HepG2 (cell line): Measurements from ENCODE around the gene TXNDC9. TPM values are rescaled to one million over a fixed set of nuclear protein-coding genes. Genes with fewer than 3 reads are reported as not detected.

Experiments
- AHR ChIP-seq: IDR thresholded peaks from 2 replicates; pipeline ENCODE4 v1.6.1; 2018; ENCODE audit warnings: missing genetic modification reagents, missing compliant biosample characterization
- ATF7 ChIP-seq, 2 experiments: fragments of 450-650 bp in 1 of 2; sonication (generic) in 1 of 2; formaldehyde crosslinking in 1 of 2; IDR thresholded peaks; 2 replicates each; pipeline versions ENCODE4 v1.4.0 to v1.6.1; 2016 to 2020; ENCODE audit warnings: antibody characterized with exemption in 1 of 2, mild to moderate bottlenecking in 1 of 2, missing genetic modification reagents in 1 of 2
- ELF1 ChIP-seq: sonication (generic); formaldehyde crosslinking; IDR thresholded peaks from 2 replicates; pipeline ENCODE4 v1.4.0; 2020; ENCODE audit warnings: missing genetic modification reagents
- GATAD1 ChIP-seq: IDR thresholded peaks from 2 replicates; pipeline ENCODE4 v1.6.1; 2016; ENCODE audit warnings: missing genetic modification reagents, missing compliant biosample characterization
- HNF1B ChIP-seq: sonication (generic); formaldehyde crosslinking; IDR thresholded peaks from 2 replicates; pipeline ENCODE4 v1.5.1; 2020; ENCODE audit warnings: mild to moderate bottlenecking, moderate library complexity, missing genetic modification reagents
- JUNB ChIP-seq: sonication (generic); formaldehyde crosslinking; IDR thresholded peaks from 2 replicates; pipeline ENCODE4 v1.8.0; 2022; ENCODE audit warnings: missing genetic modification reagents, mild to moderate bottlenecking, borderline replicate concordance
- KLF16 ChIP-seq, 2 experiments: sonication (generic) in 1 of 2; formaldehyde crosslinking in 1 of 2; IDR thresholded peaks; 2 replicates each; pipeline versions ENCODE4 v1.6.1 to v1.8.0; 2016 to 2023; ENCODE audit warnings: missing genetic modification reagents in 2 of 2, missing compliant biosample characterization in 1 of 2
- NR2C2 ChIP-seq: sonication (generic); formaldehyde crosslinking; IDR thresholded peaks from 2 replicates; pipeline ENCODE4 v1.4.0; 2020; ENCODE audit warnings: missing genetic modification reagents, mild to moderate bottlenecking, moderate library complexity, borderline replicate concordance
- PHF8 ChIP-seq: sonication (generic); formaldehyde crosslinking; IDR thresholded peaks from 2 replicates; pipeline ENCODE4 v1.5.0; 2020; ENCODE audit warnings: missing genetic modification reagents
- RFX5 ChIP-seq: IDR thresholded peaks from 2 replicates; pipeline ENCODE4 v1.6.1; 2011; ENCODE audit warnings: low read depth, low read length, improper control_type of control experiment
- SALL2 ChIP-seq: sonication (generic); formaldehyde crosslinking; IDR thresholded peaks from 2 replicates; pipeline ENCODE4 v1.8.1; 2023; ENCODE audit warnings: mild to moderate bottlenecking, missing genetic modification reagents, inconsistent platforms
- SP5 ChIP-seq: IDR thresholded peaks from 2 replicates; pipeline ENCODE4 v1.6.1; 2016; ENCODE audit warnings: low read depth, borderline replicate concordance
- TEAD3 ChIP-seq: optimal IDR thresholded peaks from 2 replicates; pipeline ENCODE3; 2016; ENCODE audit warnings: borderline replicate concordance
- ZKSCAN5 ChIP-seq: sonication (generic); formaldehyde crosslinking; IDR thresholded peaks from 2 replicates; pipeline ENCODE4 v1.5.1; 2020; ENCODE audit warnings: mild to moderate bottlenecking, missing genetic modification reagents
- ZNF253 ChIP-seq: sonication (generic); formaldehyde crosslinking; IDR thresholded peaks from 2 replicates; pipeline ENCODE4 v1.8.0; 2022; ENCODE audit warnings: mild to moderate bottlenecking, missing genetic modification reagents, borderline replicate concordance
- ZNF296 ChIP-seq: sonication (generic); formaldehyde crosslinking; conservative IDR thresholded peaks from 2 replicates; pipeline ENCODE4 v1.5.0; 2020; ENCODE audit warnings: mild to moderate bottlenecking, missing genetic modification reagents
- ZNF34 ChIP-seq: sonication (generic); formaldehyde crosslinking; IDR thresholded peaks from 2 replicates; pipeline ENCODE4 v1.4.0; 2020; ENCODE audit warnings: mild to moderate bottlenecking, missing genetic modification reagents, borderline replicate concordance
- ZNF670 ChIP-seq: sonication (generic); formaldehyde crosslinking; IDR thresholded peaks from 2 replicates; pipeline ENCODE4 v1.8.0; 2022; ENCODE audit warnings: mild to moderate bottlenecking, missing genetic modification reagents, borderline replicate concordance
- ZNF746 ChIP-seq: sonication (generic); formaldehyde crosslinking; IDR thresholded peaks from 2 replicates; pipeline ENCODE4 v1.8.0; 2022; ENCODE audit warnings: mild to moderate bottlenecking, missing genetic modification reagents
- ZNF792 ChIP-seq: IDR thresholded peaks from 2 replicates; pipeline ENCODE4 v1.6.1; 2016
- ZSCAN30 ChIP-seq: sonication (generic); formaldehyde crosslinking; IDR thresholded peaks from 2 replicates; pipeline ENCODE4 v1.5.0; 2020; ENCODE audit warnings: mild to moderate bottlenecking, missing genetic modification reagents
- polyA plus RNA-seq, 8 experiments: library from polyadenylated mRNA; depleted of rRNA in 3 of 8; stranded (reverse) in 7 of 8; unstranded in 1 of 8; fragments of >200 nt; fragmentation: Illumina TruSeq in 4 of 8; extraction: Trizol in 4 of 8; gene quantifications; 2 replicates each; pipeline versions ENCODE4 v1.2.1 to v1.2.3, GENCODE V29; 2011 to 2016; ENCODE audit warnings: low read depth in 4 of 8, missing spikeins in 1 of 8, mixed read lengths in 1 of 8; ENCODE audit not compliant: insufficient read depth in 1 of 8
- total RNA-seq, 5 experiments: library from RNA; depleted of rRNA; stranded (reverse); fragments of >200 nt; fragmentation: Illumina TruSeq; extraction: Trizol; gene quantifications; 2 replicates each; pipeline ENCODE4 v1.2.3, GENCODE V29; 2016; ENCODE audit warnings: low read depth in 1 of 5
- TF ChIP-seq, protein P1 (sequence below): sonication (generic); formaldehyde crosslinking; IDR thresholded peaks from 2 replicates; pipeline ENCODE4 v1.4.0; 2020; ENCODE audit warnings: mild to moderate bottlenecking, missing genetic modification reagents
- TF ChIP-seq, protein P2 (sequence below): sonication (generic); formaldehyde crosslinking; IDR thresholded peaks from 2 replicates; pipeline ENCODE4 v1.8.0; 2022; ENCODE audit warnings: mild to moderate bottlenecking, missing genetic modification reagents
- TF ChIP-seq, protein P3 (sequence below): sonication (generic); formaldehyde crosslinking; conservative IDR thresholded peaks from 2 replicates; pipeline ENCODE4 v1.4.0; 2020; ENCODE audit warnings: missing genetic modification reagents

TXNDC9 gene
- total and polyA plus RNA-seq, 2 of the 13 experiments (the other 11 are each of a cell fraction or from before 2014, with no cell fraction given): 35.2 to 94.6 TPM

DNA sequence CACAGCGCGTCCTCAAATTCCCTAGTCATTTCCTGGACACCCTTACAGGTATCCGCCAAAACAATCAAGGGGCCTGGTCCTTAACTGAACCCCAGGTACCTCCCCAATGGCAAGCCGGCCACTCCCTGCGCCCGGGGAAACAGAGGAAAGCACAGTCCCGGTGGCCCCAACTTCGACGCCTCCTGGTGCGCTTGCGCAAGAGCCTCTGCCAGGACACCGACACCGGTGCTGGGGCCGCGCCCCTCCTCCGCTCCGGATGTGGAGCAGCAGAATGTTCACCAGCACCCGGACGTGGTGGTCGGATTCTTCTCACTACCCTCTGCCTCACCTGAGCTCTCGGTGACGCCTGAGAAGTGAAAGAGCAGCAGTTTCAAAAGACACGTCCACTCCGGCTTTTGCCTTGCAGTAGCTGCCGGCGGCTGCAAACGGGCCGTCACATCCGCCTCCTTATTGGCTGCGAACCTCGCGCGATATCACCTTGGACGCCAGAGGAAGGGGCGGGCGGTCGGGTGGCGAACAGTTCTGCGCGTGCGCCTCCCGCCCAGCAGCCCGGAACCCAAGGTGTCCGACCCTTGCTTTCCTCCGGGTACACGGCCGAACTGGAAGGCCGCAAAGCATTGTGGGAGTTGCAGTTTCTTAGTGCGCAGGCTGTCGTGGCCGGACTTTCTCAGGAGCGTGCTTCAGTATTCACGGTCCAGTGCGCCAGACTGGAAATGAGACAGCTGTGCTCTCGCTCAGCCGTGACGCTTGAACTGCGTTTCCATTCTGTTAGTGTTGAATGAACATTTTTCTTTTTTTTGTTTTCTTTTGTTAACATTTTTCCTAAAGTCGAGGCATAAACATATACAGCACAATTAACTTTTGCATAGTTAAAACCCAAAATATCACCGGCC lies at the start of gene TXNDC9 (continued):
- peak in 1 of 2 experiments; percentile 95; a peak in 2 of 4 replicates for TF ChIP-seq KLF16 (CRISPR knock-in tag; IDR thresholded peaks at IDR 0.05)
- TF ChIP-seq ZNF670: peak; percentile 96; the same call in 1 of the 2 replicates
- peak; percentile 94 for TF ChIP-seq NR2C2
- peak; percentile 99 for TF ChIP-seq PHF8 (CRISPR knock-in tag)
- peak; percentile 96 for TF ChIP-seq ELF1 (CRISPR knock-in tag)
- TF ChIP-seq, protein P1, sequence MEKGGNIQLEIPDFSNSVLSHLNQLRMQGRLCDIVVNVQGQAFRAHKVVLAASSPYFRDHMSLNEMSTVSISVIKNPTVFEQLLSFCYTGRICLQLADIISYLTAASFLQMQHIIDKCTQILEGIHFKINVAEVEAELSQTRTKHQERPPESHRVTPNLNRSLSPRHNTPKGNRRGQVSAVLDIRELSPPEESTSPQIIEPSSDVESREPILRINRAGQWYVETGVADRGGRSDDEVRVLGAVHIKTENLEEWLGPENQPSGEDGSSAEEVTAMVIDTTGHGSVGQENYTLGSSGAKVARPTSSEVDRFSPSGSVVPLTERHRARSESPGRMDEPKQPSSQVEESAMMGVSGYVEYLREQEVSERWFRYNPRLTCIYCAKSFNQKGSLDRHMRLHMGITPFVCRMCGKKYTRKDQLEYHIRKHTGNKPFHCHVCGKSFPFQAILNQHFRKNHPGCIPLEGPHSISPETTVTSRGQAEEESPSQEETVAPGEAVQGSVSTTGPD (CRISPR knock-in tag): peak; percentile 74
- TF ChIP-seq SALL2 (CRISPR knock-in tag): peak; percentile 96
- peak; percentile 39; the same call in 1 of the 2 replicates for TF ChIP-seq AHR (CRISPR knock-in tag)
- TF ChIP-seq ZNF34 (CRISPR knock-in tag): peak; percentile 97
- TF ChIP-seq, protein P2, sequence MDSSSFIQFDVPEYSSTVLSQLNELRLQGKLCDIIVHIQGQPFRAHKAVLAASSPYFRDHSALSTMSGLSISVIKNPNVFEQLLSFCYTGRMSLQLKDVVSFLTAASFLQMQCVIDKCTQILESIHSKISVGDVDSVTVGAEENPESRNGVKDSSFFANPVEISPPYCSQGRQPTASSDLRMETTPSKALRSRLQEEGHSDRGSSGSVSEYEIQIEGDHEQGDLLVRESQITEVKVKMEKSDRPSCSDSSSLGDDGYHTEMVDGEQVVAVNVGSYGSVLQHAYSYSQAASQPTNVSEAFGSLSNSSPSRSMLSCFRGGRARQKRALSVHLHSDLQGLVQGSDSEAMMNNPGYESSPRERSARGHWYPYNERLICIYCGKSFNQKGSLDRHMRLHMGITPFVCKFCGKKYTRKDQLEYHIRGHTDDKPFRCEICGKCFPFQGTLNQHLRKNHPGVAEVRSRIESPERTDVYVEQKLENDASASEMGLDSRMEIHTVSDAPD (CRISPR knock-in tag): no peak; the same call in none of the 2 replicates
- no peak for TF ChIP-seq SP5 (CRISPR knock-in tag)
- TF ChIP-seq ATF7 (IDR thresholded peaks at IDR 0.05): no peak
- TF ChIP-seq ATF7 (CRISPR knock-in tag; IDR thresholded peaks at IDR 0.05): peak; percentile 76
- TF ChIP-seq ZNF746 (CRISPR knock-in tag): peak; percentile 74; the same call in 1 of the 2 replicates
- TF ChIP-seq, protein P3, sequence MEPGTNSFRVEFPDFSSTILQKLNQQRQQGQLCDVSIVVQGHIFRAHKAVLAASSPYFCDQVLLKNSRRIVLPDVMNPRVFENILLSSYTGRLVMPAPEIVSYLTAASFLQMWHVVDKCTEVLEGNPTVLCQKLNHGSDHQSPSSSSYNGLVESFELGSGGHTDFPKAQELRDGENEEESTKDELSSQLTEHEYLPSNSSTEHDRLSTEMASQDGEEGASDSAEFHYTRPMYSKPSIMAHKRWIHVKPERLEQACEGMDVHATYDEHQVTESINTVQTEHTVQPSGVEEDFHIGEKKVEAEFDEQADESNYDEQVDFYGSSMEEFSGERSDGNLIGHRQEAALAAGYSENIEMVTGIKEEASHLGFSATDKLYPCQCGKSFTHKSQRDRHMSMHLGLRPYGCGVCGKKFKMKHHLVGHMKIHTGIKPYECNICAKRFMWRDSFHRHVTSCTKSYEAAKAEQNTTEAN: 0 out of 2 replicates have a peak, but pooled peaks have one; percentile 62
- TF ChIP-seq JUNB (CRISPR knock-in tag): no peak
- peak; percentile 85 for TF ChIP-seq TEAD3
- TF ChIP-seq ZNF296 (CRISPR knock-in tag): no peak; the same call in 1 of the 2 replicates
- TF ChIP-seq ZSCAN30 (CRISPR knock-in tag): no peak; the same call in 1 of the 2 replicates
- peak; percentile 94 for TF ChIP-seq ZNF792 (CRISPR knock-in tag)
- no peak for TF ChIP-seq ZNF253
- TF ChIP-seq RFX5: peak; percentile 58
- TF ChIP-seq HNF1B (CRISPR knock-in tag): peak; percentile 99
- TF ChIP-seq GATAD1 (CRISPR knock-in tag): peak; percentile 97
- no peak for TF ChIP-seq ZKSCAN5 (CRISPR knock-in tag)
